GM18858 (cell line): Measurements from ENCODE around the gene ABHD6.
"Not testable (repeated sequence)": the region's sequence is repeated elsewhere in the genome, so short reads cannot be mapped to it uniquely, and the experiment has no call there.

Experiments used
- ATAC-seq: cut with Tn5 transposase; IDR thresholded peaks from one replicate; pipeline ENCODE4 v1.9.1; 2021; ENCODE audit not compliant: unreplicated experiment

Gene ABHD6

DNA sequence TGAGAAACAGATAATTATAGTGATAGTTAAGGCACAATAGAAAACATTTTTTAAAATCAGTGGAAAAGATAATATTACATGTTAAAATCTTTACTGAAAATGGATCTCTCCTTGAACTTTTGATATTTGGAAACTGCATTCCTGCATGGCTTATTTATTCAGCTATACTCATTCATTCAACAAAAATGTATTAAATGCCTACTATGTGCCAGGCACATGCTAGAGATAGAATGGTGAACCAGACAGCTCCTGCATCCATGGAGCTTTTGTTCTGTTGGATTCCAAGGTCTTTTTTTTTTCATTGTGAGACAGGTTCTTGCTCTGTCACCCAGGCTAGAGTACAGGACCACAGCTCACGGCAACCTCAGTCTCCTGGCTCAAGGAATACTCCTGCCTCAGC lies 99.6 kb downstream of the ABHD6 start:
- no peak for ATAC-seq

DNA sequence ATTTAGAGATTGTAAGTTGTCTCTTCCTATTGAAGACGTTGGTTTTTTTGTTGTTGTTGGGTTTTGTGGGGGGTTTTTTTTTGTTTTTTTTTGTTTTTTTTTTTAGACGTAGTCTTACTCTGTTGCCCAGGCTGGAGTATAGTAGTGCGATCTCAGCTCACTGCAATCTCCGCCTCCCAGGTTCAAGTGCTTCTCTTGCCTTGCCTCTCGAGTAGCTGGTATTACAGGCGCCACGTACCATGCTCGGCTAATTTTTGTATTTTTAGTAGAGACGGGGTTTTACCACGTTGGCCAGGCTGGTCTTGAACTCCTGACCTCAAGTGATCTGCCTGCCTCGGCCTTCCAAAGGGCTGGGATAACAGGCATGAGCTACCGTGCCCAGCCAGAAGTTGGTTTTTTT lies 101.6 kb downstream of the ABHD6 start:
- ATAC-seq, result not testable (repeated sequence)

DNA sequence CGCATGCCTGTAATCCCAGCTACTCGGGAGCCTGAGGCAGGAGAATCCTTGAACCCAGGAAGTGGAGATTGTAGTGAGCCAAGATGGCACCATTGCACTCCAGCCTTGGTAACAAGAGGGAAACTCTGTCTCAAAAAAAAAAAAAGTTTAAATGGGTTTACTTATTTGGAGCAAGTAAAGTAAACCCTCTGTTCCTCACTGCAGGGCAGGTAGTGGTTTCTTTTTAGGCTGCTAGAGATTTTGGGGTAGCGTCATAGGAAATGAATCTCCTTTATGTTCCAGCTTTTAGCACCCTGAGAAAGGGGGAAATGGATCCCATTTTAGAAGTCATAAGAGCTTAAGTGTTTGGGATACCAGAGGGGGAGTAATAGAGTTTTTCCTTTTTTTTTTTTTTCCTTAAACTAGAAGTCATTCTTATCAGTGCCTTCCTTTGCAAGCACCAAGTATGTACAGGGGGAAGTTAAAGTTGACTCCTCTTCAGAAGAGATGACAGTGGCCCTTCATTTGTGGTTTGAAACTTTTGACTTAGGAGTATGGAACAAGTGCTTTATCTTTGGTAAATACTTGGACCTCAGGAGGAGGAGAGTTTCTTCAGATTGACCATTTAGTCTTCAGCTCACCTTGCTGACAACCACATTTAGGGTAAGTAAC lies 103.1 kb downstream of the ABHD6 start:
- no peak for ATAC-seq

DNA sequence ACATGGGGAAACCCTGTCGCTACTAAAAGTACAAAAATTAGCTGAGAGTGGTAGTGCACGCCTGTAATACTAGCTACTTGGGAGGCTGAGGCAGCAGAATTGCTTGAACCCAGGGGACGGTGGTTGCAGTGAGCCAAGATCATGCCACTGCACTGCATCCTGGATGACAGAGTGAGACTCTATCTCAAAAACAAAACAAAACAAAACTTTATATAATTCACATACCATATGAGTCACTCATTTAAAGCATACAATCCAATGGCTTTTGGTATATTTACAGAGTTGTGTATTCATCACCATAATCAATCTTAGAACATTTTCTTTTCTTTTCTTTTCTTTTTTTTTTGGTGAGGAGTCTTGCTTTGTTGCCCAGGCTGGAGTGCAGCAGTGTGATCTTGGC lies 103.8 kb downstream of the ABHD6 start:
- no peak for ATAC-seq

- ATAC-seq, result no peak
Measured at GRCh38 chr3:58342676-58343075, 105.1 kb downstream of the ABHD6 start.
